ENCODE results near the gene DRD2.

DNA sequence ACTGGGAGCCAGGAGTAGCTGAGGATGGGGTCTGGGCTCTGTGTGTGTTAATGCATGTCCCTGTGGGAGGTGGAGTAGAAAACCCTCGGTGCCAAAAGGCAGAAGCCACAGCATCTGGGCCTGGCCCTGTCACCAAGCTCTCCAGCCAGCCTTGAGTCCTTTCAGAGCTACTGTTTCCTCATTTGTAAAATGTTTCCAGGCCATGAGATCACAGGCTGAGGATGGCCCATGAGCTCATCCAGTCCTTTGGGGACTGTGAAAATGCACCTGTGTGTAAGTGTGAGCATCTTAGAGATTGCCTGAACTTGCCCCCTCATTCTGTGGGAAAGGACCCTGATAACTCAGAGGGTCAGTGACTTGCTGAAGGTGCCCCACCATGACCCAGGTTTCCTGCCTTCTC, 78.5 kb downstream of the DRD2 start:
- TF ChIP-seq, protein P1, sequence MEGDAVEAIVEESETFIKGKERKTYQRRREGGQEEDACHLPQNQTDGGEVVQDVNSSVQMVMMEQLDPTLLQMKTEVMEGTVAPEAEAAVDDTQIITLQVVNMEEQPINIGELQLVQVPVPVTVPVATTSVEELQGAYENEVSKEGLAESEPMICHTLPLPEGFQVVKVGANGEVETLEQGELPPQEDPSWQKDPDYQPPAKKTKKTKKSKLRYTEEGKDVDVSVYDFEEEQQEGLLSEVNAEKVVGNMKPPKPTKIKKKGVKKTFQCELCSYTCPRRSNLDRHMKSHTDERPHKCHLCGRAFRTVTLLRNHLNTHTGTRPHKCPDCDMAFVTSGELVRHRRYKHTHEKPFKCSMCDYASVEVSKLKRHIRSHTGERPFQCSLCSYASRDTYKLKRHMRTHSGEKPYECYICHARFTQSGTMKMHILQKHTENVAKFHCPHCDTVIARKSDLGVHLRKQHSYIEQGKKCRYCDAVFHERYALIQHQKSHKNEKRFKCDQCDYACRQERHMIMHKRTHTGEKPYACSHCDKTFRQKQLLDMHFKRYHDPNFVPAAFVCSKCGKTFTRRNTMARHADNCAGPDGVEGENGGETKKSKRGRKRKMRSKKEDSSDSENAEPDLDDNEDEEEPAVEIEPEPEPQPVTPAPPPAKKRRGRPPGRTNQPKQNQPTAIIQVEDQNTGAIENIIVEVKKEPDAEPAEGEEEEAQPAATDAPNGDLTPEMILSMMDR (IDR thresholded peaks at IDR 0.05; ENCODE audit: borderline replicate concordance, extremely low read depth, low read length, poor library complexity, severe bottlenecking), result no peak
- no peak for TF ChIP-seq EZH2 (IDR thresholded peaks at IDR 0.05; ENCODE audit: borderline replicate concordance, low read depth, low read length, severe bottlenecking)

All from DND-41 (cell line).